PC-3 (cell line): ENCODE results near the gene WDR83.

Experiments used
- CTCF ChIP-seq: fragments of 300-600 bp; sonication (generic); conservative IDR thresholded peaks from 2 replicates; pipeline ENCODE4 v1.5.1; 2017; ENCODE audit warnings: antibody characterized with exemption, low read depth, mild to moderate bottlenecking, low read length
- EZH2 ChIP-seq: fragments of 300-600 bp; sonication (generic); IDR thresholded peaks from one replicate; pipeline ENCODE4 v1.6.1; 2017; ENCODE audit warnings: antibody characterized with exemption, mild to moderate bottlenecking, low read length; ENCODE audit not compliant: unreplicated experiment
- EZH2phosphoT487 ChIP-seq: fragments of 300-600 bp; sonication (generic); IDR thresholded peaks from 2 replicates; pipeline ENCODE4 v1.6.1; 2018; ENCODE audit warnings: mild to moderate bottlenecking, antibody characterized with exemption, low read length, borderline replicate concordance

- TF ChIP-seq CTCF (no peak), EZH2 (no peak), EZH2phosphoT487 (no peak)
These were observed 24.1 kb upstream of the WDR83 start for GRCh38 chr19:12642506-12642905.
